Measurements from ENCODE around the gene SLC6A8.
"Not testable (repeated sequence)": the region's sequence is repeated elsewhere in the genome, so short reads cannot be mapped to it uniquely, and the experiment has no call there.

DNA sequence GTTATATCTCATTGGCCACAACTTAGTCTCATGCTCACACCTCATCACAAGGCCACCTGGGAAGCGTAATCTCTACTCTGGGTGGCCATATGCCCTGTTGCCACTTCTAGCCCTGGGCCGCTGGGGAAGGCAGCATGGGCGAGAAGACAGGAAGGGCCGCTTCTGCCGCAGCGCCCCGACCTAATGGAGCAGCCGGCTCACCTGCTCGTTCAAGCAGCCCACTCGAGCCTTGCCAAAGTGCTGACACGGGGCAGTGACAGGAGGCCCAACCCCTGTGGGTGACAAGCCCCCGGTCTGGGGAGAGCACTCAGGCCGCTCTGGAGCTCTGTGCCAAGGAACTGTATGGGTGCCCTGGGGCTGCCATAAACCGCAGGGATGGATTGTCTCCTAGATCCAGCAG lies 54.4 kb downstream of the SLC6A8 start:
- TF ChIP-seq, protein P1, sequence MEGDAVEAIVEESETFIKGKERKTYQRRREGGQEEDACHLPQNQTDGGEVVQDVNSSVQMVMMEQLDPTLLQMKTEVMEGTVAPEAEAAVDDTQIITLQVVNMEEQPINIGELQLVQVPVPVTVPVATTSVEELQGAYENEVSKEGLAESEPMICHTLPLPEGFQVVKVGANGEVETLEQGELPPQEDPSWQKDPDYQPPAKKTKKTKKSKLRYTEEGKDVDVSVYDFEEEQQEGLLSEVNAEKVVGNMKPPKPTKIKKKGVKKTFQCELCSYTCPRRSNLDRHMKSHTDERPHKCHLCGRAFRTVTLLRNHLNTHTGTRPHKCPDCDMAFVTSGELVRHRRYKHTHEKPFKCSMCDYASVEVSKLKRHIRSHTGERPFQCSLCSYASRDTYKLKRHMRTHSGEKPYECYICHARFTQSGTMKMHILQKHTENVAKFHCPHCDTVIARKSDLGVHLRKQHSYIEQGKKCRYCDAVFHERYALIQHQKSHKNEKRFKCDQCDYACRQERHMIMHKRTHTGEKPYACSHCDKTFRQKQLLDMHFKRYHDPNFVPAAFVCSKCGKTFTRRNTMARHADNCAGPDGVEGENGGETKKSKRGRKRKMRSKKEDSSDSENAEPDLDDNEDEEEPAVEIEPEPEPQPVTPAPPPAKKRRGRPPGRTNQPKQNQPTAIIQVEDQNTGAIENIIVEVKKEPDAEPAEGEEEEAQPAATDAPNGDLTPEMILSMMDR (IDR thresholded peaks at IDR 0.05) = not testable (repeated sequence)
- not testable (repeated sequence) for TF ChIP-seq POLR2AphosphoS5, POLR2A (IDR thresholded peaks at IDR 0.05)
